ENCODE results near the gene GADD45G.

Gene GADD45G

DNA sequence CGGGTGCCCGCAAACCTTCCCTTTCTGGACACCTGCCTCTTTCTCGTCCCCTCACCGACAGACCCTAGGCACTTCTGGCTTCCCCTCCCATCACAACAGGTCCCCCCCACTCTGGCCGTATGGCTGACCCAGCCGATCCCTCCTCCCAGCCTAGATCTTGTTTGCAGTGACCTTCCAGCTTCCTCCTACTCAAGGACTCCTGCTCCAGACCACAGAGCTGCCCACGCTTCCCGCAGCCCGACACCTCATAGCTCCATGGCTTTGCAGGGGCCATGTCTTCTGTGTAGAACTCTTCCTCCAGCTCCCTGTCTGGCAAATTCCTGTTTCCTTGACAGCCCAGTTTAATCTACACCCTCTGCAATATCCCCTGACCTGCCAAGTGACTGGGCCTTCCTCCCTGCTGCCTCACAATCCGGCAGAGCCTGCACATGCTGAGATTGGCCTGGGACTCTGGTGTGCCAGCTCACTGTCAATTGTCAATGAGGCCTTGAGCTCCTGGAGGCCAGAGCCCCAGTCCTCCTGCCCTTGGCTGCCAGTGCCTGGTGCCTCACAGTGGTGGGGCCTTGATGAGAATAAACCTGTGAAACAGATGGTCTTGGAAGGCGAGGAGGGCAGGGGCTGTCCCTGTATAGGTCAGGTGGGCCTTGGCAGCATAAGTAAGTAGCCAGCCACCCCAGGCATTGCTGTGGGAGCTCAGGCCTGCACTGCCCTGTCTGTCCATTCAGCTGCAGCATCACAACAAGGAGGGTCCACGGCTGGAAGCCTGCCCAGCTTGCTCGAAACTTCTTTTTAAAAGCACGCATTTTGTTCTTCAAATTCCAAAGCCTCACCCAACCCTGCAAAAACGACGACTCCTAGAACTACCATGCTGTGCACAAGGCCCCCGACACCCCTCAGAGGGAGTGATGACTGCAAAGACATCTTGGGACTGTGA is 50.5 kb downstream of the GADD45G start:
- no peak for DNase-seq
